Fibroblast of the conjunctiva (primary cell): ENCODE results near the gene DYNC1LI2.
A peak's percentile ranks its signal among the peaks of the same experiment; 100 is the strongest.
"Not testable (repeated sequence)": the region's sequence is repeated elsewhere in the genome, so short reads cannot be mapped to it uniquely, and the experiment has no call there.

Source experiments
- DNase-seq: peaks from one replicate; pipeline ENCODE4 v3.0.0-alpha.2; 2010; ENCODE audit warnings: low read depth

Gene DYNC1LI2

DNA sequence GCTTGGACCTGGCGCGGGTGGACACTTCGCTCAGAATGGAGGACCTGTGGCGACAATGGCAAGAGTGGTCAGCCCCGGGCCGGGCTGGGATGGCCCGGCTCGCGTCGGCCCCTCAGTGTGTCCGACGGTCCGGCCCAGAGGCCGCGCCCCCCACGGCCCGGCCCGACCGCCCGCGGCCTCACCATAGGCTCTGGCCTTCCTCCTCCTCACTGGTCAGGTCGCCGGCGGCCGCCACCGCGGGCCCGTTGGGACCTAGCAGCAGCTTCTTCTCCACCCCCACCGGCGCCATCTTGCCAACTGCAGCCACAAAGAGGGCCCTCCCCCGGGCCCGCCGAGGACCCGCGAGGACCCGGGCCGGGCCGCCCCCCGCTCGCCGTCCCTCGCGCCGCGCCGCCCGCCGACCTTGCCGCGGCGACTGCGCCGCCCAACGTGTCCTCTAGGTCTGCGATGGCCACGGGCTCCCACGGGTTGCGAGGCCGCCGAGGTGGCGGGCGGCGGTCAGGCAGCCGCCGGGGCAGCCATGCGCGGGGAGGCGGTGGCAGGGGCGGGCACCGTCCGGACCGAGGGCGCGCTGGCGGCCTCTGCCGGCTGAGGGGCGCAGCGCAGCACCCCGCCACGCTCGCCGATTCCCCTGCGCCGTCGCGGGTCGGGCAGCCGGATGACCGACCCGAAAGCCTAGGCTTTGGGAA is at the start of gene DYNC1LI2:
Gene DYNC1LI2, minus strand, starts transcription at position 307 of the 689 bp plus-strand sequence. Its CDS starts 18 bp downstream, at position 289.
- peak; percentile 28 for DNase-seq

DNA sequence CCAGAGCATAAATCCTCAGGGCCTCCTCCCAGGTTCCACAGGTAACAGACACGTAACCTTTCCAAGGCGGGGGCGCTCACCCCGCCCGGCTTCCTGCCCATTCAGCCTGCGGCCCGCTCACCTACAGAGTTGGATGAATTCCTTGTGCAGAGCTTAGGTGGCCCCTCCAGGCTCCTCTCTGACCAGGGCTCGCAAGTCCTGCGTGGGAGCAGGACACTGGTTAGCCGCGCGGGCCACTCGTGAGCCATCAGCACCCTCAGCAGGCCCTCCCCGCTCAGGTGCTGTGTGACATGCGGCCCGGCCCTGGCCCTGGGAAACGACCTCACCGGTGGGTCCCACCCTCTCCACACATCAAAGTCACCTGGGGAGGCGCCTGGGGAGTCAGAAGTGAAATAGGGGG is 49.4 kb upstream of the DYNC1LI2 start:
- DNase-seq = no peak

DNA sequence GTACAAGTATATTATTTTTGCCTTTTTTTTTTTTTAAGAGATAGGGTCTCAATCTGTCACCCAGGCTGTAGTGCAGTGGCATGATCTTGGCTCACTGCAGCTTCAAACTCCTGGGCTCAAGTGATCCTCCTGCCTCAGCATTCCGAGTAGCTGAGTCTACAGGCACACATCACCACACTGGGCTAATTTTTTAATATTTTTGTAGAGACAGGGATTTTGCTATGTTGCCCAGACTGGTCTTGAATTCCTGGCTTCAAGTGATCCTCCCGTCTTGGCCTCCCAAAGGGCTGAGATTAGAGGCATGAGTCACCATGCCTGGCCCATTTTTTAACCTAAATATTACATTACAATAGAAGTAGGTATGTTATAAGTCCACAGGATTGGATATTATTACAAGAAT is 46.8 kb upstream of the DYNC1LI2 start:
- DNase-seq = no peak

DNA sequence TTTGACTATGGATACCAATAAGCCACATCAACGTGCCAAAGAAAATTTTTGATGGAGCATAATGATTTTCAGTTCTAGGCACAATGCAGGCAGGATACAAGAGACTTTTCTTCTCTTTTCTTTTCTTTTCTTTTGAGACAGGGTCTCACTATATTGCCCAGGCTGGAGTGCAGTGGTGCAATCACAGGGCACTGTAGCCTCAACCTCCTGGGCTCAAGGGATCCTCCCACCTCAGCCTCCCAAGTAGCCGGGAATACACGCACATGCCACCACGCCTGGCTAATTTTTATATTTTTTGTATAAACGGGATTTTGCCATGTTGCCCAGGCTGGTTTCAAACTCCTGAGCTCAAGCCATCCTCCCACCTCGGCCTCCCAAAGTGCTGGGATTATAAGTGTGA is 42.6 kb upstream of the DYNC1LI2 start:
- not testable (repeated sequence) for DNase-seq

DNA sequence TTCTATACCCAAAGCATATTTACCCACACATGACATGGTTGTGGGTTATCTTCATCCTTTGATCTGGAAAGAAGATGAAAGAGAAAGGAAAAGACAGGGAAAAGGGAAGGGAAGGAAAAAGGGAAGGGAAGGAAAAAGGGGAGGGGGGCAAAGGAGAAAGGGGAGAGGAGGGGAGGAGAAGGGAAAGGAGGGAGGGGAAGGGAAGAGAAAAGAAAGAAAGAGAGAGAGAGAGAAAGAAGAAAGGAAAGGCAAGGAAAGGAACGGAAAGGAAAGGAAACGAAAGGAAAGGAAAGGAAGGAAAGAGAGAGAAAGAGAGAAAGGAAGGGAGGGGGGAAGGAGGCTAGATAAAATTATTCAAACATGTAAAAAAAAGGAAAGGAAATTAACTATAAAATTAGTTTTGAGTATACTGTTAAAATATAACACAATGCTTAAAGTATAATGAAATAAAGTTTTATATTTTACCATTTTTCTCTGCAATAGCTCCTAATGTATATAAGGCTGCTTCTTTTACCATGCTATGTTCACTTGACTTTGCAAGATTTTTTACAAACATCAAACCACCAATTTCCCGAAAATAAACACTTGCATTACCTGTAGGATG is 38.8 kb upstream of the DYNC1LI2 start:
- no peak for DNase-seq

DNA sequence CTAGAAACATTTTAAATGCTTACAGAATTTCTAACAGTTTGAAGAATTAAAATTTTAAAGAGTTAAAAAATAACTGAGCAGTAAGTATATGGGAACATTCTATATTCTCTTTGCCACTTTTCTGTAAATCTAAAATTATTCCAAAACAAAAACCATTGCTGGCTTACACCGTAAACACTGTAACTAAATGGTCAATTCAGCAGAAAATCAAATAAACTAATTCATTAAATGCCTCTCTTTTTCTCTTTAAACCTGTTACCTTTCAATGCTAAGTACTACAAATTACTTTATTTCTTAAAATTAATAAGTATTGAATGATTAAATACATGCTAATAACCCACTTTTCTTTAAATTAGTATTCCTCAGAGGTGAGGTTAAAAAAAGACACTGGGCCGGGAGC is 36.0 kb upstream of the DYNC1LI2 start:
- no peak for DNase-seq

- DNase-seq = no peak
Measured at GRCh38 chr16:66786551-66786950, 35.1 kb upstream of the DYNC1LI2 start.

DNA sequence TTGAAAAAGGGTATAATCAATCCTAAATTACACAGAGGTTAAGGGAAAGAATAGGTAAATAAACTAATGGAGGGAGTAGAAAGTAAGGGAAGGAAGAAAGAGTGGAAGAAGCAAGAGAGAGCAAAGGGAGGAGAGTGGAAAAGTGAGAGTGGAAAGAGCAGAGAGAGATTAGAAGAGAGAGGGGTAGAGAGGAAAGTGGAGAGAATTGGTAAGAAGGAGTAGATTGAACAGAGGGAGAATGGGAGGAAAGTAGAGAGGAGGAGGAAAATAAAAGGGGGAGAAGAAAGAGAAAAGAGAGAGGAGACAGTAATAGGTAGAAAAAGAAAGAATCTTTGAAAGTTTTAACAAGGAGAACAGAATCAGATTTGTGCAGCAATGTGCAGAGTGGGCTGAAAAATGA is 25.0 kb upstream of the DYNC1LI2 start:
- DNase-seq = no peak

DNA sequence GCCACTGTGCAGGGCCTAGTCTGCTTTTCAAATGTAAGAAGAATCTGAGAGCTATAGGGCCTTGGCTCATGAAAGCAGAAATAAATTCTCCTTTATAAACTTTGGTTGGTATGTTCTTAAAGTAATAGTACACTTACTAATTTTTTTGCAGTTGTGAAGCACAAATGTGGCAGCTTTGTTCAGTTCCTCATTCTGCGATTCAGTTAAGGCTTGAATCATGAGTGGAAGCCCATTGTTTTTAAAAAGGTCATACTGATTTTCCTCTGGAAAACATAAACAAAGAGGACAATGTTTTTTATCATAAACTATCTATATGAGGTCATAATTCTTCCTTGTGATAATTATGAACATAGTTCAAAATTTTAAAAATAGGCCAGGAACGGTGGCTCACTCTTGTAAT is 23.6 kb upstream of the DYNC1LI2 start:
- DNase-seq = no peak

DNA sequence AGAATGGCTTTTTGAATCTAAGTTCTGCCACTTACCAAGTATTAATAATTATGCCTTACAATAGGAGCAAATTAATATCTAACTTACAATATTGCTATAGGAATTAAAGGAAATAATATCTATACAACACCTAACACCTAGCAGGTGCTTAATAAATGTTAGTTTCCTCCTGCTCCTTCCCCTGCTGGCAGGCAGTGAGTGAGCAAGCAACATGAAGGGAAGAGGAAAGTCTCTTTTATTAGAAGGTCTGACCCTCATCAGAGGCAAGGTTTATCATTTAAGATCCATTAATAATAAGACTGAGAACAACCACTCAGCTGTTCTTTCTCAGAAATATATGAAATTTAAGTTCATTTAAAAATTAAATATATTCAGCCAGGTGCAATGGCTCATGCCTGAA is 6.7 kb upstream of the DYNC1LI2 start:
- DNase-seq = no peak

DNA sequence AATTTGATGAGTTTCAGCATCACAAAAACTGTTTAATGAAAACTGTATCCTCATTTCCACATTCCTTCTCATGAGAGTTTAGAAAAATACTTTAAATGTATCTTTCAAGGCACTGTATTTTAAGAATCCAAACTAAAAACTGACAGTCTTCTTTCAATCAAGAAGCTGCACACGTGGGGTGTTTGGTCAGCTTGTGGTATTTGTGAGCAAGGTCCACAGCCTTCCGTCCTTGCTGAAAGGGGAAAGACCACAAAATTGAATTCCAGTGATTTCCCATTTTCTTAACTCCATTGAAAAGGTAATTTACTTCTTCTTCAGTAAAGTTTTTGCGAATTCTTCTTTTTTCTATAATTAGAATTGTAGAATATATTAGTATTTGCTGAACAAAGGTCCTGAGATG is 3.4 kb upstream of the DYNC1LI2 start:
- DNase-seq = no peak

DNA sequence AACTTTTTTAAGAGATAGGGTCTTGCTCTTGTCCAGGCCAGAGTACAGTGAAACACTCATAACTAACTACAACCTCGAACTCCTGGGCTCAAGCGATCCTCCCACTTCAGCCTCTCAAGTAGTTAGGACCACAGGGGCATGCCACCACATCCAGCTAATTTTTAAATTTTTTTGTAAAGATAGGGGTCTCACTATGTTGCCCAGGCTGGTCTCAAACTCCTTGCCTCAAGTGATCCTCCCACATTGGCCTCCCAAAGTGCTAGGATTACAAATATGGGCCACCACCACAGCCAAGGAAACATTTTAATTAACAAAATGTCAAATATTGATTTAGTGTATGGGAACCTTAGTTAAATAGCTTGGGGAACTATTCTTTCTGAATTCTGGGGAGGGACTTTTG is 2.8 kb upstream of the DYNC1LI2 start:
- DNase-seq = no peak

- no peak for DNase-seq
Measured at GRCh38 chr16:66752958-66753357, 1.5 kb upstream of the DYNC1LI2 start.

- no peak for DNase-seq
Measured at GRCh38 chr16:66752379-66752778, 970 bp upstream of the DYNC1LI2 start.

DNA sequence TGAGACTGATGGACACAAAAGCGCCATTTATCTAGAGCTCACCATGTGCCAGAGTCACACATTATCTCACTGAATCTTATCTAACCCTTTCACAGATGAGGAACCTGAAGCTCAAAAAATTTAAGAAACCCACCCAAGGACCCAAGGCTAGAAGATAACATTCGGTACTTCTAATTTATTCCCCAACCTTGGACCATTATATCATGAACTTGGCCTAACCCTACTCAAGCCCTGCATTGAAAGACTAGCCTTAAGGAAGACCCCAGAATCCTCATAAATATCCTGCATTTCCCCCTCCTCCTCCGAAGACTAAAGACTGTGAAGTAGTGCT is 548 bp upstream of the DYNC1LI2 start:
- no peak for DNase-seq

GRCh38 chr16:66751053-66751302 is 431 bp downstream of the DYNC1LI2 start:
- DNase-seq = no peak

GRCh38 chr16:66750279-66751052 is 943 bp downstream of the DYNC1LI2 start:
- no peak for DNase-seq

DNA sequence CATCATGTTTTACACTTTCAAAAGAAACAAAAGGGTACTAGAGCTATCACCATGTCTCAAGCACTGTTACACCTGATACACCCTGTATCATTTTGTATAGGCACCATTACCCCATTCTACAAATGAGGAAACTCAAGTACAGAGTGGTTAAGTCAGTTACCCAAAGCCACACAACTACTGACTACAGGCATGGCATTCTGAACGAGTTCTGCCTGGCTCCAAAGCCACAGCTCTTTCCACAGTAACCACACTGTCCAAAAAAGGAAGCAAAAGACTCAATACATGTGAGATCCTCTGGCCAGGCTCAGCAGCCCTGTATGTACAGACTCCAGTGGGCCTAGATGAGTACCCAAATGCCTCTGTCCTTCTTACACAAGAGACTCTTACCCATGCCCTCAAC is 4.7 kb downstream of the DYNC1LI2 start:
- DNase-seq = no peak

DNA sequence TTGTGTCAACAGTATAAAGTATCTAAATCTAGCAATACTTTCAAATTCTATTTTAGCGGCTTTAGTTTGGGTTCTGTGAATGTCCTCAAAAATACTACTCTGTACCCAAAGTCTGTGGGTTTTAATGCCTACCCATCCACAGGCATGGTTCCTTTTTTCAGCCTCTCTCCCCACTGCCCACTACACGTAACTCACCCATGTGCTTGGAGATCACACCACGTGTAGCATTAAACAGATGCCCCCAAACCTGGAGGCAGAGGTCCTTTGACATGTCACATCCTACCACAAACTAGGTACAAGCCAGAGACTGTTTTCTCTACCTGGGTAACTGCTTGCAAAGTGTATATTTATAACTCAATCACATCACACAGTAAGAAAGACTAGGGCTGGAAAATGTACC is 5.4 kb downstream of the DYNC1LI2 start:
- no peak for DNase-seq

DNA sequence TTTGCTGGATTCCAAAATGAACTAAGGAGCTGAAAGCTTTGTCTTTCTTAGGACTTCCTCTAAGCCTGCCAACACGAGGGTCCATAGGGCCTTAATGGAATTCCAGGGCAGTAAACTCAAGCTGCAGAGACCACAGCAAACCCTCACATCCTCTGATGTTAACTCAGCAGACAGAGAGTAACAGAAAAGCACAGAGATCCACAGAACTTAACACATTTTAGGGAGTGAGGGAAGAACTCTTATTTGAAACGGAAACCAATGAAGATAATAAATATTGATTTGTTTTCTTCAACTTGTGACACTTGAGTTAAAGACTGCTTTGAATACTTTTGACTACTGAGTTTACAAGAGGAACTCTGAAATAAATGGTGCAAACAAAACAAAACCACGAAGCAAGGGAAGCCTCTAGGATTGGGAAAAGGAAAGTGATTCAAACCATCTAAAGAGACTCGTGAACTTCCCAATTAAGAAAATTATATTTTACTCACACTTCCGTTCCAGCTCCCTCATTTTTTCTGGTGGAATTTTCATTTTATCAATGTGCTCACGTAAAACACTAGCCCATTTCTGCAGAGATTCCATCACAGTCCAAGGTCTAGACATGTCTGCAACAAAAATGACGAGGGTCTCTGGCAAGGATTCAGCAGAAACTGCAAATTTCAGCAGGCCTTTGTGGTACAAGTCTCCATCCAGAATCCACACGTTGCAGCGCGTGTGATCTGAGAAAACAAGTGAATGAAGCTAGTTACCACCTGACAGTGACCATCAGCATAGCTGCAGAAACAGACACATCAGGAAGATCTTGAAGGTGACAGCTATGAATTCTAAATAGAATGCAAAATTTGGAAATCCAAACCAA is 9.2 kb downstream of the DYNC1LI2 start:
- DNase-seq = peak; percentile 34

- peak; percentile 94 for DNase-seq
Measured at GRCh38 chr16:66741169-66741900, 10.1 kb downstream of the DYNC1LI2 start.

- DNase-seq = no peak
Measured at GRCh38 chr16:66740533-66740932, 10.9 kb downstream of the DYNC1LI2 start.
